CD4-positive, CD25-positive, alpha-beta regulatory T cell (primary cell): ENCODE results near the gene GIPC1. TPM values are rescaled to one million over a fixed set of nuclear protein-coding genes. Genes with fewer than 3 reads are reported as not detected.
A peak's percentile ranks its signal among the peaks of the same experiment; 100 is the strongest.
"Not testable (repeated sequence)": the region's sequence is repeated elsewhere in the genome, so short reads cannot be mapped to it uniquely, and the experiment has no call there.

Experiments
- ATAC-seq, 2 donors: fragments of 150-1000 bp; cut with Tn5 transposase; one replicate each; pipeline ENCODE4 v1.10.0; 2021; ENCODE audit warnings: low read depth in 2 of 2, moderate number of reproducible peaks in 2 of 2, moderate library complexity in 1 of 2
- DNase-seq, 3 donors: peaks; one replicate each; pipeline versions ENCODE4 v3.0.0 to v3.0.0-alpha.2; 2012 to 2022; ENCODE audit warnings: mixed read lengths in 1 of 3
- H3K27ac ChIP-seq: one replicate; pipeline ENCODE4 v1.7.0; 2013; ENCODE audit warnings: mild to moderate bottlenecking, low read length; ENCODE audit not compliant: insufficient read depth, poor library complexity, severe bottlenecking
- H3K27me3 ChIP-seq: one replicate; pipeline ENCODE4 v1.7.0; 2013; ENCODE audit warnings: low read length; ENCODE audit not compliant: control insufficient read depth, insufficient read depth
- H3K36me3 ChIP-seq: one replicate; pipeline ENCODE4 v1.7.0; 2013; ENCODE audit warnings: mild to moderate bottlenecking, low read length, moderate library complexity; ENCODE audit not compliant: control insufficient read depth, insufficient read depth
- H3K4me1 ChIP-seq: 2 replicates; pipeline ENCODE4 v1.7.0; 2013; ENCODE audit warnings: mild to moderate bottlenecking, low read length; ENCODE audit not compliant: insufficient read depth, control insufficient read depth, poor library complexity, severe bottlenecking
- H3K4me3 ChIP-seq: one replicate; pipeline ENCODE4 v1.7.0; 2013; ENCODE audit warnings: low read depth, mild to moderate bottlenecking, low read length, moderate library complexity
- H3K9me3 ChIP-seq, 2 experiments: 1 replicate in 1 of 2; 2 replicates in 1 of 2; pipeline ENCODE4 v1.7.0; 2013; ENCODE audit warnings: low read length in 2 of 2, mild to moderate bottlenecking in 1 of 2, moderate library complexity in 1 of 2; ENCODE audit not compliant: control insufficient read depth in 2 of 2
- H3K27ac Mint-ChIP-seq, 3 donors: one replicate each; pipeline ENCODE4 v1.8.0; 2020 to 2022; ENCODE audit warnings: mild to moderate bottlenecking in 3 of 3, mixed read lengths in 3 of 3, moderate library complexity in 2 of 3
- H3K27me3 Mint-ChIP-seq: one replicate; pipeline ENCODE4 v1.8.0; 2022; ENCODE audit warnings: mild to moderate bottlenecking, mixed read lengths
- H3K36me3 Mint-ChIP-seq: one replicate; pipeline ENCODE4 v1.8.0; 2020; ENCODE audit warnings: mixed read lengths
- H3K4me1 Mint-ChIP-seq, 4 donors: one replicate each; pipeline ENCODE4 v1.8.0; 2020 to 2022; ENCODE audit warnings: mixed read lengths in 4 of 4, mild to moderate bottlenecking in 1 of 4
- H3K4me3 Mint-ChIP-seq, 4 donors: one replicate each; pipeline ENCODE4 v1.8.0; 2020 to 2022; ENCODE audit warnings: mild to moderate bottlenecking in 4 of 4, mixed read lengths in 4 of 4, moderate library complexity in 3 of 4
- H3K9me3 Mint-ChIP-seq, 7 donors: one replicate each; pipeline ENCODE4 v1.8.0; 2020 to 2022; ENCODE audit warnings: mixed read lengths in 7 of 7, mild to moderate bottlenecking in 3 of 7, moderate library complexity in 2 of 7
- polyA plus RNA-seq, 4 donors: library from polyadenylated mRNA; unstranded; fragments of 300-500 nt; fragmentation: Illumina TruSeq; gene quantifications; one replicate each; pipeline ENCODE4 v1.2.3, GENCODE V29; 2021
- total RNA-seq: library from RNA; stranded (reverse); gene quantifications from one replicate; pipeline ENCODE4 v1.2.3, GENCODE V29; 2022

The GIPC1 gene
- total and polyA plus RNA-seq, 5 donors from 2014 or later = 37.5 to 62.0 (median 50.7) TPM

GRCh38 chr19:14470031-14470876 lies 25.7 kb downstream of the GIPC1 start:
- H3K4me3 Mint-ChIP-seq = no peak overlapping the region
- DNase-seq = no peak
- H3K27me3 Mint-ChIP-seq = peaks cover 18% of the 10 kb centered on the region
- peaks cover 0 to 18% (median 3%) of the 10 kb centered on the region in 4 donors for H3K4me1 Mint-ChIP-seq
- Histone ChIP-seq H3K27me3 (peaks cover 2% of the 10 kb centered on the region), H3K36me3 (peaks cover 36% of the 10 kb centered on the region), H3K4me3 (no peak overlapping the region), H3K27ac (no peak overlapping the region), H3K4me1 (peaks cover 31% of the 10 kb centered on the region), H3K9me3 (no peaks in the 10 kb centered on the region)
- no peak for ATAC-seq
- no peak overlapping the region for H3K27ac Mint-ChIP-seq
- peaks cover 4% of the 10 kb centered on the region for H3K36me3 Mint-ChIP-seq
- H3K9me3 Mint-ChIP-seq = no peaks in the 10 kb centered on the region

DNA sequence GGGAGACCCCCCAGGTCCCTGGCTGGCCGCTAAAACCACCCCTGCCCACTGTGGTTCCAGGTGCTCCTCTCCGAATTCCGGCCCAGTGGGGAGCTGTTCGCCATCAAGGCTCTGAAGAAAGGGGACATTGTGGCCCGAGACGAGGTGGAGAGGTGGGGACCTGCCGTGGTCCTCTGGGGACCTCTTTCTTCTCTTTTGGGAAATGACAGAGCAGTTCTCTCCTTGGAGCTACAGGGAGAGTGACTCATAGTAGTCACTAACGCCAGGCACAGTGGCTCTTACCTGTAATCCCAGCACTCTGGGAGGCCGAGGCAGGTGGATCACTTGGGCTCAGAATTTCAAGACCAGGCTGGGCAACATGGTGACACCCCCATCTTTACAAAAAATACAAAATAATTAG lies 28.1 kb downstream of the GIPC1 start:
- Histone ChIP-seq H3K9me3 (no peaks in the 10 kb centered on the region), H3K4me1 (peaks cover 12% of the 10 kb centered on the region), H3K27me3 (no peaks in the 10 kb centered on the region), H3K36me3 (peaks cover 58% of the 10 kb centered on the region), H3K27ac (no peak overlapping the region), H3K4me3 (no peak overlapping the region)
- DNase-seq = no peak
- Mint-ChIP-seq H3K4me1 (peaks cover 0 to 3% (median under 1%) of the 10 kb centered on the region in 4 donors), H3K27me3 (peaks cover 6% of the 10 kb centered on the region), H3K9me3 (no peaks in the 10 kb centered on the region), H3K4me3 (no peak overlapping the region), H3K27ac (no peak overlapping the region), H3K36me3 (peaks cover 9% of the 10 kb centered on the region)
- ATAC-seq = no peak

- no peak overlapping the region for H3K4me3 ChIP-seq
- no peaks in the 10 kb centered on the region for H3K27me3 ChIP-seq
- peaks cover 9% of the 10 kb centered on the region for H3K36me3 Mint-ChIP-seq
- peaks cover 2% of the 10 kb centered on the region for H3K27me3 Mint-ChIP-seq
- no peaks in the 10 kb centered on the region for H3K9me3 Mint-ChIP-seq
- no peak overlapping the region for H3K4me3 Mint-ChIP-seq
- no peak for ATAC-seq
- no peaks in the 10 kb centered on the region for H3K9me3 ChIP-seq
- H3K4me1 Mint-ChIP-seq = no peaks in the 10 kb centered on the region
- H3K36me3 ChIP-seq = peaks cover 63% of the 10 kb centered on the region
- DNase-seq = no peak
- H3K4me1 ChIP-seq = peaks cover 8% of the 10 kb centered on the region
- no peak overlapping the region for H3K27ac ChIP-seq
- H3K27ac Mint-ChIP-seq = no peak overlapping the region
Observed at GRCh38 chr19:14467391-14467790, 28.5 kb downstream of the GIPC1 start.

DNA sequence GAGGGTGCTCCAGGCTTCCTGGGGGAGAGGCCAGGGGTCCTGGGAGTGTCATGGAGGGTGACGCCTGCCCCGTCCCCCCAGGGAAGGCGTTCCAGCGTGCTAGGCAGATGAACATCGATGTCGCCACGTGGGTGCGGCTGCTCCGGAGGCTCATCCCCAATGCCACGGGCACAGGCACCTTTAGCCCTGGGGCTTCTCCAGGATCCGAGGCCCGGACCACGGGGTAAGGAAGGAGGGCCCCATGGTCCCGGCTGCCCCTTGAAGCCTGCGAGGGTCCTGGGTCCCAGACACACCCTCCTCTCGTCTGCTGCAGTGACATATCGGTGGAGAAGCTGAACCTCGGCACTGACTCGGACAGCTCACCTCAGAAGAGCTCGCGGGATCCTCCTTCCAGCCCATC lies 32.2 kb downstream of the GIPC1 start:
- no peak overlapping the region for H3K4me3 ChIP-seq
- Mint-ChIP-seq H3K4me1 (peaks cover 0 to 6% (median 1%) of the 10 kb centered on the region in 4 donors), H3K9me3 (no peaks in the 10 kb centered on the region), H3K27ac (no peak overlapping the region), H3K36me3 (peaks cover 19% of the 10 kb centered on the region), H3K4me3 (no peak overlapping the region), H3K27me3 (no peaks in the 10 kb centered on the region)
- DNase-seq (no peak), ATAC-seq (no peak)
- H3K36me3 ChIP-seq = peaks cover 72% of the 10 kb centered on the region
- H3K27me3 ChIP-seq = no peaks in the 10 kb centered on the region
- H3K9me3 ChIP-seq = no peaks in the 10 kb centered on the region
- H3K4me1 ChIP-seq = no peaks in the 10 kb centered on the region
- no peak overlapping the region for H3K27ac ChIP-seq

DNA sequence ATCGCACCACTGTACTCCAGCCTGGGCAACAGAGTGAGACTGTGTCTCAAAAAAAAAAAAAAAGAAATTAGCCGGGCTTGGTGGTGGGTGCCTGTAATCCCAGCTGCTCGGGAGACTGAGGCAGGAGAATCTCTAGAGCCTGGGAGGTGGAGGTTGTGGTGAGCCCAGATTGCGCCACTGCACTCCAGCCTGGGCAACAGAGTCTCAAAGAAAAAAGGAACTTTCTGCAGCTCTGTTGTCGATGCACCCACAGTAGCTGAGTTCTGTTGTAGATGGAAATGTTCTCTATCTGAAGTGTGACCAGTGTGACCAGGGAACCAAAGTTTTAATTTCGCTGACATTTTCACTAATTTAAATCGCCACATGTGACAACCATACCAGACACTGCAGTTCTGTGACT lies 33.5 kb downstream of the GIPC1 start:
- H3K4me3 ChIP-seq, H3K4me1 Mint-ChIP-seq, ATAC-seq, H3K4me1 ChIP-seq, H3K4me3 Mint-ChIP-seq, H3K27ac Mint-ChIP-seq, H3K9me3 Mint-ChIP-seq, H3K27me3 ChIP-seq, H3K27me3 Mint-ChIP-seq, DNase-seq, H3K27ac ChIP-seq, H3K9me3 ChIP-seq: not testable (repeated sequence)
- peaks cover 69% of the 10 kb centered on the region for H3K36me3 ChIP-seq
- peaks cover 21% of the 10 kb centered on the region for H3K36me3 Mint-ChIP-seq

DNA sequence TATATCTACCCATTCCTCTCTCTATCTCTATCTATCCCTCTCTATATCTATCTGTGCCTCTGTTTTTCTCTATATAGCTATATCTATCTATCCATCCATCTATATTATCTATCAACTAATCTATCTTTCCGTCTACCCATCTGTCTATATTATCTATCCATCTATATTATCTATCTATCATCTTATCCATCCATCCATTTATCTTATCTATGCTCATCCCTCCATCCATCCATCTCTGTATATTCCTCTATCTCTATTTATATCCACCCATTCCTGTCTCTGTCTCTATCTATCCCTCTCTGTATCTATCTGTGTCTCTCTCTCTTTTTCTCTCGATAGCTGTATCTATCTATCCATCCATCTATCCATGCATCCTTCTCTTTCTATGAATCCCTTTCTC lies 35.0 kb downstream of the GIPC1 start:
- Mint-ChIP-seq H3K4me1 (peaks cover 0 to 6% (median 2%) of the 10 kb centered on the region in 4 donors), H3K36me3 (peaks cover 23% of the 10 kb centered on the region), H3K27me3 (no peaks in the 10 kb centered on the region), H3K9me3 (no peaks in the 10 kb centered on the region), H3K4me3 (no peak overlapping the region), H3K27ac (peak overlapping the region in 1 of 3 donors; percentile 0)
- ATAC-seq (no peak), DNase-seq (no peak)
- Histone ChIP-seq H3K27me3 (no peaks in the 10 kb centered on the region), H3K36me3 (peaks cover 69% of the 10 kb centered on the region), H3K4me1 (no peaks in the 10 kb centered on the region), H3K9me3 (no peaks in the 10 kb centered on the region), H3K27ac (no peak overlapping the region), H3K4me3 (no peak overlapping the region)

GRCh38 chr19:14459703-14460102 lies 36.2 kb downstream of the GIPC1 start:
- ATAC-seq (no peak), DNase-seq (no peak)
- H3K36me3 Mint-ChIP-seq = peaks cover 25% of the 10 kb centered on the region
- H3K4me1 ChIP-seq = no peaks in the 10 kb centered on the region
- H3K27ac Mint-ChIP-seq = peak overlapping the region; percentile 56 to 92 (median 56)
- H3K36me3 ChIP-seq = peaks cover 70% of the 10 kb centered on the region
- H3K27ac ChIP-seq = no peak overlapping the region
- no peaks in the 10 kb centered on the region for H3K9me3 ChIP-seq
- no peaks in the 10 kb centered on the region for H3K9me3 Mint-ChIP-seq
- H3K4me1 Mint-ChIP-seq = peaks cover 0 to 6% (median 2%) of the 10 kb centered on the region in 4 donors
- H3K4me3 Mint-ChIP-seq = no peak overlapping the region
- H3K27me3 ChIP-seq = no peaks in the 10 kb centered on the region
- H3K4me3 ChIP-seq = no peak overlapping the region
- no peaks in the 10 kb centered on the region for H3K27me3 Mint-ChIP-seq

DNA sequence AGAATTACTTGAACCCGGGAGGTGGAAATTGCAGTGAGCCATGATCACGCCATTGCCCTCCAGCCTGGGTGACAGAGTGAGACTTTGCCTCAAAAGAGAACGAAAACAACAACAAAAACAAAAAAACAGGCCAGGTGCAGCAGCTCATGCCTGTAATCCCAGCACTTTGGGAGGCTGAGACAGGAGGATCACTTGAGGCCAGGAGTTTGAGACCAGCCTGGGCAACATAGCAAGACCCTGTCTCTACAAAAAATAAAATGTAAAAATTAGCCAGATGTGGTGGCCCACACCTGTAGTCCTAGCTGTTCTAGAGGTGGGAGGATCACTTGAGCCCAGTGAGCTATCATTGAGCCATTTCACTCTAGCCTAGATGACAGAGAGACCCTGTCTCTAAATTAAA lies 43.6 kb downstream of the GIPC1 start:
- H3K27ac Mint-ChIP-seq = peak overlapping the region in 1 of 3 donors; percentile 5

More for the DNA sequence above, 43.6 kb downstream of the GIPC1 start:
- H3K27me3 Mint-ChIP-seq, H3K4me3 Mint-ChIP-seq, DNase-seq, H3K9me3 ChIP-seq, ATAC-seq, H3K27ac ChIP-seq, H3K4me1 ChIP-seq, H3K9me3 Mint-ChIP-seq, H3K27me3 ChIP-seq, H3K4me3 ChIP-seq: not testable (repeated sequence)
- H3K36me3 Mint-ChIP-seq = peaks cover 27% of the 10 kb centered on the region
- peaks cover 0 to 21% (median 7%) of the 10 kb centered on the region in 4 donors for H3K4me1 Mint-ChIP-seq
- H3K36me3 ChIP-seq = peaks cover 74% of the 10 kb centered on the region
